MM.1S (cell line): ENCODE data around the gene MPRIP.

Source experiments
- DNase-seq: peaks from one replicate; pipeline ENCODE4 v3.0.0-alpha.2; 2015
- H2AFZ ChIP-seq: fragments of 300-600 bp; sonication (generic); 2 replicates; pipeline ENCODE4 v1.6.0; 2016; ENCODE audit warnings: antibody characterized with exemption, low read length
- H3F3A ChIP-seq: fragments of 300-600 bp; sonication (generic); 2 replicates; pipeline ENCODE4 v1.6.1; 2016; ENCODE audit warnings: mild to moderate bottlenecking, antibody characterized with exemption, low read length, moderate library complexity, mixed read lengths; ENCODE audit not compliant: insufficient read depth
- H3K27ac ChIP-seq: fragments of 300-600 bp; sonication (generic); 2 replicates; pipeline ENCODE4 v1.5.1; 2016; ENCODE audit warnings: mild to moderate bottlenecking, low read length
- H3K27me3 ChIP-seq: fragments of 300-600 bp; sonication (generic); replicated peaks from 2 replicates; pipeline ENCODE4 v1.6.0; 2016; ENCODE audit warnings: low read length; ENCODE audit not compliant: insufficient read depth
- H3K36me3 ChIP-seq: fragments of 300-600 bp; sonication (generic); replicated peaks from 2 replicates; pipeline ENCODE4 v1.6.1; 2016; ENCODE audit warnings: mild to moderate bottlenecking, low read length, mixed read lengths; ENCODE audit not compliant: insufficient read depth
- H3K4me1 ChIP-seq: fragments of 300-600 bp; sonication (generic); 2 replicates; pipeline ENCODE4 v1.6.1; 2016; ENCODE audit warnings: low read length, mixed read lengths
- H3K4me2 ChIP-seq: fragments of 300-600 bp; sonication (generic); 2 replicates; pipeline ENCODE4 v1.6.0; 2016; ENCODE audit warnings: low read depth, low read length
- H3K4me3 ChIP-seq: fragments of 300-600 bp; sonication (generic); 2 replicates; pipeline ENCODE4 v1.5.1; 2016; ENCODE audit warnings: low read length, mixed read lengths
- H3K79me2 ChIP-seq: fragments of 300-600 bp; sonication (generic); 2 replicates; pipeline ENCODE4 v1.6.1; 2016; ENCODE audit warnings: mixed run types, low read length, mixed read lengths
- H3K9ac ChIP-seq: fragments of 300-600 bp; sonication (generic); 2 replicates; pipeline ENCODE4 v1.6.1; 2016; ENCODE audit warnings: low read length, mixed read lengths
- H3K9me2 ChIP-seq: fragments of 300-600 bp; sonication (generic); replicated peaks from 2 replicates; pipeline ENCODE4 v1.6.1; 2016; ENCODE audit warnings: mild to moderate bottlenecking, low read length, mixed read lengths; ENCODE audit not compliant: insufficient read depth
- H3K9me3 ChIP-seq: fragments of 300-600 bp; sonication (generic); replicated peaks from 2 replicates; pipeline ENCODE4 v1.6.1; 2016; ENCODE audit warnings: mild to moderate bottlenecking, low read length, mixed read lengths; ENCODE audit not compliant: insufficient read depth
- H4K20me1 ChIP-seq: fragments of 300-600 bp; sonication (generic); 2 replicates; pipeline ENCODE4 v1.6.1; 2016; ENCODE audit warnings: mild to moderate bottlenecking, low read length, moderate library complexity, mixed read lengths; ENCODE audit not compliant: insufficient read depth
- CTCF ChIP-seq: fragments of 300-600 bp; sonication (generic); IDR thresholded peaks from 2 replicates; pipeline ENCODE4 v1.5.1; 2016; ENCODE audit warnings: antibody characterized with exemption, low read length, mixed read lengths
- EZH2 ChIP-seq: fragments of 300-600 bp; sonication (generic); optimal IDR thresholded peaks from 2 replicates; pipeline ENCODE3; 2017; ENCODE audit warnings: low read depth, mild to moderate bottlenecking, antibody characterized with exemption, low read length, mixed read lengths
- EZH2phosphoT487 ChIP-seq: fragments of 300-600 bp; sonication (generic); IDR thresholded peaks from 2 replicates; pipeline ENCODE4 v1.6.1; 2018; ENCODE audit warnings: antibody characterized with exemption, low read length

Gene MPRIP

DNA sequence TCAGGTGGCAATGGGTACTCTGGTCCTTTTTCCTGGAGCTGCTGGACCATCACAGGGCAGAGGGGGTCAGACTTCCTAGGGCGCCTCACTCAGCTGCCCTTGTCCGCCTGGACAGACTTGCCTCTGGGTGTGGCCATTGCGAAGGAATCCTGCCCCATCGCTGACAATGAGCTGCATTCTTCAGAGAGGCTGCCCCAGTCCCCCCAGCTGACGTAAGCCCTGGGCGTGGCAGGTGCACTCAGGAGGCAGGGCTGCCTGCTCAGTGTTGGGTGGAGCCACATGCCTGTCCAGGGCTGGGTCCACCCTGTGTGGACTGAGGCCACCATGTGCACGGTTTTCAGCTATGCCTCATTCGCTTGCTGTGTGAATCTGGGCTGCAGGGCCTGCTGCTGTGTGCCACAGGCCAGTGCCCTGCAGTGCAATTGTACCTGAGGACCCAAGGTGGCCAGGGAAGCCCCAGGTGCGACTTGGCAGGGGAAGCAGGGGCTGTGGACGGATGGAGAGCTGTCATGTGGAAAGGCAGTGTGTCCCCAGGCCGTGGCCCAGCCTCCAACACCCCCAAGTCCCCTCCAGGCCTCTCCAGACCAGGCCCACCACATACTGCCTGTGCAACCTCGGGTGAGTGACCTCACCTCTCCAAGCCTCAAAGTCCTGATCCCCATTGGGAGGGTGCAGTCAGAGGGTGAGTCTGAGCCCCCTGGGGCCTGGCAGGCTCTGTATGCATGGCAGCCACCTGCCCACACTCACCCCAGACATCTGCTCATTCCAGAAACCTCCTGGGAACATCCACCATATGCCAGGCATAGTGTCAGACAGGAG, 14.0 kb upstream of the MPRIP start:
- Histone ChIP-seq H3K9me3 (no peaks in the 10 kb centered on the region), H4K20me1 (no peaks in the 10 kb centered on the region), H3K9ac (no peak overlapping the region), H3K9me2 (no peaks in the 10 kb centered on the region), H3K4me1 (no peaks in the 10 kb centered on the region), H2AFZ (no peak overlapping the region), H3K4me3 (no peak overlapping the region), H3K36me3 (no peaks in the 10 kb centered on the region), H3K4me2 (no peak overlapping the region), H3K27me3 (no peaks in the 10 kb centered on the region), H3F3A (no peaks in the 10 kb centered on the region), H3K27ac (no peak overlapping the region), H3K79me2 (no peaks in the 10 kb centered on the region)
- no peak for DNase-seq
- no peak for TF ChIP-seq CTCF
- TF ChIP-seq EZH2: no peak
- no peak for TF ChIP-seq EZH2phosphoT487

- H3K27me3 ChIP-seq: no peaks in the 10 kb centered on the region
- H3K36me3 ChIP-seq: no peaks in the 10 kb centered on the region
- no peak overlapping the region for H3K9ac ChIP-seq
- H2AFZ ChIP-seq: no peak overlapping the region
- no peaks in the 10 kb centered on the region for H3F3A ChIP-seq
- no peaks in the 10 kb centered on the region for H4K20me1 ChIP-seq
- no peaks in the 10 kb centered on the region for H3K4me1 ChIP-seq
- no peak for DNase-seq
- H3K4me3 ChIP-seq: no peak overlapping the region
- H3K4me2 ChIP-seq: no peak overlapping the region
- H3K79me2 ChIP-seq: no peaks in the 10 kb centered on the region
- H3K9me2 ChIP-seq: no peaks in the 10 kb centered on the region
- no peak for TF ChIP-seq EZH2phosphoT487
- H3K27ac ChIP-seq: no peak overlapping the region
- no peaks in the 10 kb centered on the region for H3K9me3 ChIP-seq
Observed at GRCh38 chr17:17028878-17029535, 13.2 kb upstream of the MPRIP start.

GRCh38 chr17:17029938-17030337, 12.3 kb upstream of the MPRIP start:
- Histone ChIP-seq H3K4me2 (no peak overlapping the region), H3K4me3 (no peak overlapping the region), H3K9ac (no peak overlapping the region), H3K36me3 (no peaks in the 10 kb centered on the region), H3K27me3 (no peaks in the 10 kb centered on the region), H3F3A (no peaks in the 10 kb centered on the region), H3K9me2 (no peaks in the 10 kb centered on the region), H3K79me2 (no peaks in the 10 kb centered on the region), H3K4me1 (no peaks in the 10 kb centered on the region), H4K20me1 (no peaks in the 10 kb centered on the region), H3K27ac (no peak overlapping the region), H2AFZ (no peak overlapping the region), H3K9me3 (no peaks in the 10 kb centered on the region)
- TF ChIP-seq CTCF (no peak), EZH2phosphoT487 (no peak), EZH2 (no peak)
- DNase-seq: no peak
